KOPT-K1 (cell line): ENCODE results near the gene PDAP1.

ENCODE experiments used
- H3K27ac ChIP-seq: fragments of 200-600 bp; sonication (generic); 2 replicates; pipeline ENCODE4 v1.5.1; 2016; ENCODE audit warnings: antibody characterized with exemption, mild to moderate bottlenecking, low read depth, low read length; ENCODE audit not compliant: poor library complexity, severe bottlenecking
- H3K36me3 ChIP-seq: fragments of 200-600 bp; sonication (generic); 2 replicates; pipeline ENCODE4 v1.5.1; 2017; ENCODE audit warnings: antibody characterized with exemption, mild to moderate bottlenecking, low read length, moderate library complexity; ENCODE audit not compliant: insufficient read depth
- H3K9me3 ChIP-seq: fragments of 200-600 bp; sonication (generic); 2 replicates; pipeline ENCODE4 v1.5.1; 2017; ENCODE audit warnings: antibody characterized with exemption, low read length, mild to moderate bottlenecking; ENCODE audit not compliant: insufficient read depth, poor library complexity, severe bottlenecking

The PDAP1 gene

GRCh38 chr7:99409806-99410205, 1.4 kb upstream of the PDAP1 start:
- no peaks in the 10 kb centered on the region for H3K9me3 ChIP-seq
- H3K36me3 ChIP-seq, result peaks cover 55% of the 10 kb centered on the region
- peak overlapping the region; percentile 96 for H3K27ac ChIP-seq

GRCh38 chr7:99409192-99409572, 785 bp upstream of the PDAP1 start:
- H3K9me3 ChIP-seq, result no peaks in the 10 kb centered on the region
- H3K27ac ChIP-seq, result peak overlapping the region; percentile 96
- peaks cover 55% of the 10 kb centered on the region for H3K36me3 ChIP-seq

- Histone ChIP-seq H3K27ac (peak overlapping the region; percentile 96), H3K9me3 (no peaks in the 10 kb centered on the region), H3K36me3 (peaks cover 57% of the 10 kb centered on the region)
Measured at GRCh38 chr7:99407872-99408378, 472 bp downstream of the PDAP1 start.

GRCh38 chr7:99406557-99406956, 1.8 kb downstream of the PDAP1 start:
- Histone ChIP-seq H3K9me3 (no peaks in the 10 kb centered on the region), H3K27ac (peak overlapping the region; percentile 96), H3K36me3 (peaks cover 57% of the 10 kb centered on the region)

- peaks cover 60% of the 10 kb centered on the region for H3K36me3 ChIP-seq
- H3K9me3 ChIP-seq, result no peaks in the 10 kb centered on the region
- H3K27ac ChIP-seq, result no peak overlapping the region
Measured at GRCh38 chr7:99404977-99405320, 3.4 kb downstream of the PDAP1 start.

GRCh38 chr7:99404235-99404976, 4.0 kb downstream of the PDAP1 start:
- H3K36me3 ChIP-seq, result peaks cover 66% of the 10 kb centered on the region
- H3K27ac ChIP-seq, result no peak overlapping the region
- H3K9me3 ChIP-seq, result no peaks in the 10 kb centered on the region

GRCh38 chr7:99403764-99404163, 4.6 kb downstream of the PDAP1 start:
- Histone ChIP-seq H3K9me3 (no peaks in the 10 kb centered on the region), H3K36me3 (peaks cover 72% of the 10 kb centered on the region), H3K27ac (no peak overlapping the region)

- H3K27ac ChIP-seq, result no peak overlapping the region
- H3K9me3 ChIP-seq, result no peaks in the 10 kb centered on the region
- peaks cover 81% of the 10 kb centered on the region for H3K36me3 ChIP-seq
Measured at GRCh38 chr7:99402854-99403253, 5.5 kb downstream of the PDAP1 start.

GRCh38 chr7:99399597-99399996, 8.8 kb downstream of the PDAP1 start:
- peaks cover 100% of the 10 kb centered on the region for H3K36me3 ChIP-seq
- no peak overlapping the region for H3K27ac ChIP-seq
- H3K9me3 ChIP-seq, result no peaks in the 10 kb centered on the region

- Histone ChIP-seq H3K9me3 (no peaks in the 10 kb centered on the region), H3K27ac (no peak overlapping the region), H3K36me3 (peaks cover 100% of the 10 kb centered on the region)
Measured at GRCh38 chr7:99398891-99399445, 9.4 kb downstream of the PDAP1 start.

- H3K27ac ChIP-seq, result no peak overlapping the region
- no peaks in the 10 kb centered on the region for H3K9me3 ChIP-seq
- H3K36me3 ChIP-seq, result peaks cover 100% of the 10 kb centered on the region
Measured at GRCh38 chr7:99397297-99397983, 11.0 kb downstream of the PDAP1 start.

- Histone ChIP-seq H3K9me3 (no peaks in the 10 kb centered on the region), H3K27ac (no peak overlapping the region), H3K36me3 (peaks cover 100% of the 10 kb centered on the region)
Measured at GRCh38 chr7:99396418-99397296, 11.7 kb downstream of the PDAP1 start.

- H3K36me3 ChIP-seq, result peaks cover 100% of the 10 kb centered on the region
Measured at GRCh38 chr7:99395616-99396327, 12.6 kb downstream of the PDAP1 start.

GRCh38 chr7:99394188-99394502, 14.3 kb downstream of the PDAP1 start:
- H3K36me3 ChIP-seq, result peaks cover 100% of the 10 kb centered on the region

More at GRCh38 chr7:99395616-99396327, 12.6 kb downstream of the PDAP1 start:
- Histone ChIP-seq H3K9me3 (no peaks in the 10 kb centered on the region), H3K27ac (no peak overlapping the region)

More at GRCh38 chr7:99394188-99394502, 14.3 kb downstream of the PDAP1 start:
- no peak overlapping the region for H3K27ac ChIP-seq
- no peaks in the 10 kb centered on the region for H3K9me3 ChIP-seq
